ENCODE results near the gene TMEM263. TPM values are rescaled to one million over a fixed set of nuclear protein-coding genes. Genes with fewer than 3 reads are reported as not detected.
A peak's percentile ranks its signal among the peaks of the same experiment; 100 is the strongest.

The TMEM263 gene
- total and polyA plus RNA-seq, 2 of the 13 experiments (the other 11 are each of a cell fraction or from before 2014, with no cell fraction given), result 25.9 to 58.6 TPM

- TF ChIP-seq MNT (IDR thresholded peaks at IDR 0.05) (no peak), MIXL1 (CRISPR knock-in tag; IDR thresholded peaks at IDR 0.05) (peak; percentile 69), MAFK (conservative IDR thresholded peaks at IDR 0.05 in 1 of 2, IDR thresholded peaks at IDR 0.05 in 1 of 2; ENCODE audit: low read length in 2 of 2) (no peak), KDM5B (CRISPR knock-in tag; IDR thresholded peaks at IDR 0.05; ENCODE audit: borderline replicate concordance) (no peak), FOXA1 (IDR thresholded peaks at IDR 0.05) (peak; percentile 67), FOXA1 (CRISPR knock-in tag; IDR thresholded peaks at IDR 0.05) (peak; percentile 95), FOXA3 (CRISPR knock-in tag; IDR thresholded peaks at IDR 0.05) (peak; percentile 96), SMYD3 (CRISPR knock-in tag; IDR thresholded peaks at IDR 0.05) (0 out of 2 replicates have a peak, but pooled peaks have one; percentile 24), RFX5 (IDR thresholded peaks at IDR 0.05; ENCODE audit: low read depth, low read length) (no peak), IKZF1 (IDR thresholded peaks at IDR 0.05) (no peak), SOX5 (CRISPR knock-in tag; IDR thresholded peaks at IDR 0.05; ENCODE audit: borderline replicate concordance) (peak; percentile 68; the same call in 1 of the 2 replicates), KLF13 (CRISPR knock-in tag; IDR thresholded peaks at IDR 0.05) (no peak), SYNCRIP (IDR thresholded peaks at IDR 0.05; ENCODE audit: insufficient read depth, low read depth, low read length) (no peak), DZIP1 (CRISPR knock-in tag; IDR thresholded peaks at IDR 0.05) (no peak), ZBTB1 (CRISPR knock-in tag; IDR thresholded peaks at IDR 0.05; ENCODE audit: borderline replicate concordance) (no peak), ZNF687 (CRISPR knock-in tag; IDR thresholded peaks at IDR 0.05) (no peak), ZNF33A (CRISPR knock-in tag; IDR thresholded peaks at IDR 0.05; ENCODE audit: borderline replicate concordance) (no peak), ARNT2 (CRISPR knock-in tag; IDR thresholded peaks at IDR 0.05; ENCODE audit: low read depth) (no peak), NRL (CRISPR knock-in tag; IDR thresholded peaks at IDR 0.05; ENCODE audit: borderline replicate concordance) (no peak), ZNF446 (CRISPR knock-in tag; IDR thresholded peaks at IDR 0.05) (no peak), EP300 (IDR thresholded peaks at IDR 0.05; ENCODE audit: low read depth in 2 of 2, low read length in 2 of 2) (peak in 1 of 2 experiments; percentile 57; a peak in 1 of 4 replicates), EP300 (CRISPR knock-in tag; IDR thresholded peaks at IDR 0.05; ENCODE audit: borderline replicate concordance) (no peak), E2F1 (CRISPR knock-in tag; IDR thresholded peaks at IDR 0.05) (no peak), ZNF879 (CRISPR knock-in tag; IDR thresholded peaks at IDR 0.05) (no peak)
Measured at GRCh38 chr12:106974511-106974910, 18.8 kb downstream of the TMEM263 start (continued).
